A172 (cell line): Measurements from ENCODE around the gene SFXN3. TPM values are rescaled to one million over a fixed set of nuclear protein-coding genes. Genes with fewer than 3 reads are reported as not detected.

ENCODE experiments used
- DNase-seq: peaks from one replicate; pipeline ENCODE4 v3.0.0-alpha.2; 2015; ENCODE audit warnings: low spot score
- total RNA-seq: library from RNA; depleted of rRNA; stranded (reverse); fragments of >200 nt; shearing (Covaris generic); gene quantifications from 2 replicates; pipeline ENCODE4 v1.2.3, GENCODE V29; 2014

Gene SFXN3
- total RNA-seq, 1 experiment from 2014 or later = 78.0 TPM

GRCh38 chr10:101056365-101057151, 25.5 kb downstream of the SFXN3 start:
- no peak for DNase-seq

GRCh38 chr10:101060036-101060950, 29.3 kb downstream of the SFXN3 start:
- DNase-seq = peak; percentile 98

GRCh38 chr10:101060951-101061623, 30.1 kb downstream of the SFXN3 start:
- DNase-seq = peak; percentile 93

- no peak for DNase-seq
These were observed 30.7 kb downstream of the SFXN3 start, which contains the start of gene KAZALD1 for GRCh38 chr10:101061624-101062231. TSS of gene KAZALD1 (plus strand) at chr10:101061989. CDS start at chr10:101062593, 604 bp downstream.

GRCh38 chr10:101062232-101063049, 31.4 kb downstream of the SFXN3 start:
- no peak for DNase-seq

- no peak for DNase-seq
These were observed 32.1 kb downstream of the SFXN3 start for GRCh38 chr10:101063050-101063525.

- no peak for DNase-seq
These were observed 32.7 kb downstream of the SFXN3 start for GRCh38 chr10:101063548-101064414.

GRCh38 chr10:101064415-101065030, 33.5 kb downstream of the SFXN3 start:
- no peak for DNase-seq

- DNase-seq = no peak
These were observed 34.6 kb downstream of the SFXN3 start for GRCh38 chr10:101065481-101066145.

- DNase-seq = peak; percentile 85
These were observed 35.3 kb downstream of the SFXN3 start for GRCh38 chr10:101066146-101066895.

- peak; percentile 16 for DNase-seq
These were observed 35.9 kb downstream of the SFXN3 start for GRCh38 chr10:101066896-101067355.

GRCh38 chr10:101067356-101068083, 36.5 kb downstream of the SFXN3 start:
- DNase-seq = peak; percentile 82

GRCh38 chr10:101069441-101069840, 38.4 kb downstream of the SFXN3 start:
- no peak for DNase-seq

- no peak for DNase-seq
These were observed 39.1 kb downstream of the SFXN3 start for GRCh38 chr10:101070098-101070497.

GRCh38 chr10:101071267-101071884, 40.3 kb downstream of the SFXN3 start:
- DNase-seq = no peak

GRCh38 chr10:101071885-101072433, 40.9 kb downstream of the SFXN3 start:
- no peak for DNase-seq
